Measurements from ENCODE around the gene RAD51AP1. TPM values are rescaled to one million over a fixed set of nuclear protein-coding genes. Genes with fewer than 3 reads are reported as not detected.

Gene RAD51AP1
- total and polyA plus RNA-seq, 2 of the 8 experiments (the other 6 are each of a cell fraction or from before 2014, with no cell fraction given): 29.7 to 48.3 TPM

DNA sequence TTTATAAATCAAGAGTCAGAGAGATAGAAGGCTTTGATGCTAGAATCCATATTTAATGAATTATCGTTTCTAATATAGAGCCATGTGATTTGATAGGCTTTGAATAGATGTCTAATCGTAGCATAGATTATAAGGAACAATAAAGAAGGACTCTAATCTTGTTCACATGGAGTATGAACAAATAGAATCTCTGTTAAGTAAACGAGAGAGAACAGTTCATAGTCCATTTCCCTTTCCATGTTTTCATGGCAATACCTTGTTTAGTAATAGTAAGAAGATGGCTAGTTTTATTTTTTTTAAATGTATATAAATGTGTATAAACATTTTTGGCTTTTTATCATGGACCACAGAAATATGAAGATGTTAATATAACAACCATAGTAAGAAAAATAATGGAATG is 32.3 kb upstream of the RAD51AP1 start:
- no peak overlapping the region for H2BK120ac ChIP-seq (replicated peaks; ENCODE audit: low read depth, low read length)
- H2BK12ac ChIP-seq (ENCODE audit: low read depth, low read length): no peak overlapping the region
- no peak overlapping the region for H2BK20ac ChIP-seq (ENCODE audit: low read length)
- no peaks in the 10 kb centered on the region for H3K79me2 ChIP-seq (ENCODE audit: control insufficient read depth in 1 of 2, insufficient read depth in 2 of 2, low read length in 2 of 2)
- H3K27ac ChIP-seq (ENCODE audit: low read depth, low read length): no peak overlapping the region
- ChIA-PET POLR2A (ENCODE audit: partially characterized antibody) (no interaction called here), CTCF (ENCODE audit: partially characterized antibody) (no interaction called here)
- H4K5ac ChIP-seq (ENCODE audit: insufficient read length, low read depth, low read length): no peak overlapping the region
- H3K9me3 ChIP-seq (ENCODE audit: insufficient read depth in 2 of 2, low read depth in 1 of 2, low read length in 1 of 2): no peaks in the 10 kb centered on the region
- TF ChIP-seq, protein P1, sequence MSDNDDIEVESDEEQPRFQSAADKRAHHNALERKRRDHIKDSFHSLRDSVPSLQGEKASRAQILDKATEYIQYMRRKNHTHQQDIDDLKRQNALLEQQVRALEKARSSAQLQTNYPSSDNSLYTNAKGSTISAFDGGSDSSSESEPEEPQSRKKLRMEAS (IDR thresholded peaks at IDR 0.05): no peak
- TF ChIP-seq SAP30 (IDR thresholded peaks at IDR 0.05; ENCODE audit: insufficient read depth, insufficient replicate concordance, low read length) (no peak), JUND (IDR thresholded peaks at IDR 0.05; ENCODE audit: low read length) (no peak), JUN (IDR thresholded peaks at IDR 0.05; ENCODE audit: low read depth, low read length) (no peak), EGR1 (IDR thresholded peaks at IDR 0.05; ENCODE audit: borderline replicate concordance, low read depth, low read length) (no peak)
- H3K4ac ChIP-seq (replicated peaks; ENCODE audit: insufficient read length, low read depth, low read length): no peak overlapping the region
- H4K8ac ChIP-seq (ENCODE audit: extremely low read depth, insufficient read depth, low read length): no peak overlapping the region
- no peak overlapping the region for H2BK15ac ChIP-seq (ENCODE audit: low read length)
- FAIRE-seq (no peak), DNase-seq (ENCODE audit: low read depth in 1 of 2, low spot score in 2 of 2) (no peak)
- no peaks in the 10 kb centered on the region for H4K20me1 ChIP-seq (replicated peaks in 1 of 2; ENCODE audit: control insufficient read depth in 1 of 2, insufficient read depth in 2 of 2, low read length in 2 of 2)
- no peaks in the 10 kb centered on the region for H3K79me1 ChIP-seq (ENCODE audit: low read depth, low read length)
- H2AK5ac ChIP-seq (ENCODE audit: low read depth, low read length): no peak overlapping the region
- no peak overlapping the region for H3K9ac ChIP-seq (replicated peaks in 1 of 4; ENCODE audit: extremely low read depth in 1 of 4, low read depth in 3 of 4, low read length in 3 of 4)
- no peak overlapping the region for H3K14ac ChIP-seq (ENCODE audit: insufficient read length)
- H3K18ac ChIP-seq (ENCODE audit: extremely low read depth, low read length): no peak overlapping the region
- H3K23ac ChIP-seq (ENCODE audit: insufficient read length): no peak overlapping the region
- peaks cover 0 to 2% (median 0%) of the 10 kb centered on the region in 4 experiments; a peak in 1 of 7 replicates for H3K4me1 ChIP-seq (replicated peaks in 1 of 4; ENCODE audit: control insufficient read depth in 3 of 4, insufficient read depth in 4 of 4, low read length in 3 of 4)
- H3K4me3 ChIP-seq (ENCODE audit: extremely low read depth in 1 of 4, insufficient read depth in 2 of 4, low read depth in 3 of 4, low read length in 4 of 4): no peak overlapping the region
- no peaks in the 10 kb centered on the region for H3K27me3 ChIP-seq (replicated peaks in 1 of 4; ENCODE audit: control insufficient read depth in 3 of 4, extremely low read depth in 1 of 4, insufficient read depth in 3 of 4, low read length in 3 of 4)
- no peak overlapping the region for H2AFZ ChIP-seq (ENCODE audit: low read length)
- no peak overlapping the region for H2BK5ac ChIP-seq (ENCODE audit: low read depth, low read length)
- no peak overlapping the region for H3K56ac ChIP-seq (replicated peaks; ENCODE audit: insufficient read length, low read depth, low read length)
- no peaks in the 10 kb centered on the region for H3K23me2 ChIP-seq (ENCODE audit: low read depth, low read length)
- peaks cover 0 to 9% (median 0%) of the 10 kb centered on the region in 4 experiments; a peak in 2 of 8 replicates for H3K36me3 ChIP-seq (ENCODE audit: control insufficient read depth in 2 of 4, insufficient read depth in 4 of 4, low read length in 3 of 4)
- H4K91ac ChIP-seq (replicated peaks; ENCODE audit: insufficient read length, low read length): no peak overlapping the region
- WGBS, 2 experiments (ENCODE audit: extremely low coverage in 1 of 2, insufficient coverage in 1 of 2, insufficient read length in 1 of 2, insufficient replicate concordance in 2 of 2, low coverage in 1 of 2, low lambda C conversion rate in 2 of 2, missing lambda C conversion rate in 1 of 2): 85% methylated on average over 3 of the region's 3 CpGs; no CpG with 5 or more reads in 1 of the 2 experiments
- H3K4me2 ChIP-seq (ENCODE audit: insufficient read depth in 1 of 2, low read depth in 2 of 2, low read length in 2 of 2): no peak overlapping the region
